Activated T-cell treated with anti-CD3 and anti-CD28 coated beads, Interleukin-2, amount 50 U/mL, for 48 hours (primary cell): ENCODE measurements around the gene TFDP3.

Source experiments
- DNase-seq, 2 experiments: peaks; one replicate each; pipeline ENCODE4 v3.0.0-alpha.2; 2020

TFDP3 gene

DNA sequence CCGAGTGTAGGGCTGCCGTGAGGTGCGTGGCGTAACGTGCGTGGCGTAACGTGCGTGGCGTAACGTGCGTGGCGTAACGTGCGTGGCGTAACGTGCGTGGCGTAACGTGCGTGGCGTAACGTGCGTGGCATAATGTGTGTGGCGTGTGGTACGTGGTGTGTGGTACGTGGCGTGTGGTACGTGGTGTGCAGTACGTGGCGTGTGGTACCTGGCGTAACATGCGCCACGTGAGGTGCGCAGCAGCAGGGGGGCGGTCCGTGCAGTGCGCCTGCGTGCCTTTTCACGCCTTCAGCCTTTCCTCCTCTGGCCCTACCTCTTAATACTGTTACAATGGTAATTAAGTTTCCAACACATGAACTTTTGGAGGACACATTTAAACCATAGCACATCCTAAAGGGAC, at the start of gene TFDP3:
TSS of gene TFDP3 (minus strand) at position 26 of the 400 bp plus-strand sequence. CDS start 95 bp downstream, outside the sequence.
- DNase-seq, result no peak

DNA sequence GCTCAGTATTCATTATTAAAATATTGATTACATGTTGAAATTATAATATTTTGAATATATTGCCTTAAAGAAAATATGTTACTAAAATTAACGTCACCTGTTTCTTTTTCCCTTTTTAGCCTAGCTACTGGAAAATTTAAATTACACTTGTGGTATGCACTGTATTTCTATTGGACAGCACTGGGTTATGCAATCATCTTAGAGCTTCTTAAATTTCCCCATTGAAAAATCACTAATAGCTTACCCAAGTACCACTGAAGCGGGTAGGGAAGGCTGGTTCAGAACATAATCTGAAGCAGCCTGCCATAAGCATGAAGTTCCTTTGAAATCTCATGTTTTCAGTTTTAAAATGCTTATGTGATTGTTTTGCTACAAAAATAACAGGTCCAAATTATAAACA, 49.5 kb upstream of the TFDP3 start:
- no peak for DNase-seq

DNA sequence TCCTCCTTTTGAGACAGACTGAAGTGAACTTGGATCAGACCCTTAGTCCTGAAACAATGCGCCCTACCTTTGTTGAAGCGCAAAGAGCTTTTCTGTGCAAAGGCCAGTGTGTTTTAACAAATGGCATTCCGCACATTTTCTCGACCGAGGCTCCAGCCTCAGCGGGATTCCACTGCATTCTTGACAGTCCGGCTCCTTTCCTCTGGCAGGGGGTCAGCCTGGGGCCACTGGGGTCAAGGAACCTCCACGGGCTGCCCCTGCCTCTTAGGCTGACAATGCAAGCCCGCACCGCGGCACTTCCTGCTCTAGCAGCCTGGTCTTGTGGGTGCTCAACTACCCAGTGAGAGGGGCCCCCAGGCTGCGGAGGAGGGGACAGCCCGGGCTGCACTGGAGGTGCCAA, 47.2 kb upstream of the TFDP3 start:
- DNase-seq, result no peak

GRCh38 chrX:133258481-133258880, 40.3 kb upstream of the TFDP3 start:
- DNase-seq, result no peak

GRCh38 chrX:133254666-133255065, 36.5 kb upstream of the TFDP3 start:
- DNase-seq, result no peak

DNA sequence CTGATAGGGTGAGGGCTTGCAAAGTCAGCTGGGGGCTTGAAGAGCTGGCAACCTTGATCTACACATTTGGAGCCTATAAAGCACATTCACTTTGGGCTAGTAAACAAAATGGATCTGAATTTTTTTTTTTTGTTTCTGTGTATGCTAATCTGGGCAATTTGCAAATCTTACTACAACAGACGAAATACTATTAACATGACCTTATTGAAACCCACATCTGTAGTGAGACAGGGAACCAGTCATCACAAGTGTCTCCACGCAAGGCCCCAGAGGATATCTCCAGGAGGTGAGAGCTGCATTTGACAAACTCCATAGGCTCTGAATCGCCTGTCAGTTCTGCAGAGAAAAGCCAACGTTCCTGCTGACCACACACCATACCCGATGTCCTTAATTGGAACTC, 33.0 kb upstream of the TFDP3 start:
- no peak for DNase-seq

- DNase-seq, result no peak
Observed at GRCh38 chrX:133250184-133251100, 32.3 kb upstream of the TFDP3 start.

- DNase-seq, result no peak
Observed at GRCh38 chrX:133249266-133250058, 31.3 kb upstream of the TFDP3 start.

DNA sequence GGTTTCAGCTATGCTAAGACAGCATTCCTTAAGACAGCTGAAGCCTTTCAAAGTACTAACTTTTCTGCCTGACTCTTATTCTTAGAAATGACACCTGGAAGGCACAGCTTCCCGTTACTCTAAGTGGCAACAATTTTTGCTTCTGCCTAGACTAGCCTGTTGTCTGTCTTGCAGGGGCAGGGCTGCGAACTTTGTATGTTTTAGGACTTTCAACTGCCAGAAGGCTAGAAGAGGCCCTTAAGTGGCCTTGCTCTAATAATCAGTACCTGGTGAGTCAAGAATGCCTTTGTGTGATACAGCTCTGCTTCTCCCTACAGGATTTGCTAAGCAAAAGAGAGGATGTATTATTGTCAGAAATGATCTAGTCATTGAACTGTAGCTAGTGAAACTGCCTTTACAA, 30.0 kb upstream of the TFDP3 start:
- DNase-seq, result no peak

DNA sequence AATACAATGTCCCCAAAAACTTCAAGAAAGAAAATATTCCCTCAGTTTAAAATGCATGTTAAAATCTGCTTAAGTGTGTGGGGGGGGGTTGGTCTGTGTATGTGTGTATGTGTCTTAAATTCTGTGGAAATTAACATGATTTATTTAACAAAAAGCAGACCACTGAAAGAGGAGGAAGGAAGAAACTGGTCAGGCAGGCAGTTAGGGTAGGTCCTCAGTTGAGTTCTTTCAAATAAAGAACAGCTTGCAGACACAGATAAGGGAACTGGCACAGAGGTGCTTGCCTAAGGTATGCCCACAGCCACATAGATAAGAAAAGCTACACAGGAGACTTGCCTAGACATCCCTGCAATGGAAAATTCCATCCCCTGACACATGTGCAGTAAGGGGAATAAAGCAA, 28.8 kb upstream of the TFDP3 start:
- no peak for DNase-seq

GRCh38 chrX:133235830-133236229, 17.7 kb upstream of the TFDP3 start:
- no peak for DNase-seq

DNA sequence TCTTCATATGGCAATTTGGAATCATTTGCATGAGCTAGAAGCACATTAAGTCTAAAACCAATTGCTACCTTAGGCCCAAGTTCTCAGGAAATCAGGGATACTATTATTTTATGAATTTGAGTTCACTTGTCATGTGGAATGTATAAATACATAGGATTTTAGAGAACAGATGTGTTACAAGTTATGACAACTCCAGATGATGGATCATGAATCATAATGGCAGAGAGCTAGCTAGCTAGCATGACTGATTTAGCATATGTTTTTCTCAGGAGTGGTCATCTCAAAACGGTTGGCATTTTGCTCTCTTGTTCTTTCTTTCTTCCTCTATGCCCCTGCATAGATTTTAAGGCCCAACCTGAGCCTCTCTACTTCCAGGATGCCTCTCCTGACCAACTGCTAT, 14.2 kb upstream of the TFDP3 start:
- DNase-seq, result no peak

DNA sequence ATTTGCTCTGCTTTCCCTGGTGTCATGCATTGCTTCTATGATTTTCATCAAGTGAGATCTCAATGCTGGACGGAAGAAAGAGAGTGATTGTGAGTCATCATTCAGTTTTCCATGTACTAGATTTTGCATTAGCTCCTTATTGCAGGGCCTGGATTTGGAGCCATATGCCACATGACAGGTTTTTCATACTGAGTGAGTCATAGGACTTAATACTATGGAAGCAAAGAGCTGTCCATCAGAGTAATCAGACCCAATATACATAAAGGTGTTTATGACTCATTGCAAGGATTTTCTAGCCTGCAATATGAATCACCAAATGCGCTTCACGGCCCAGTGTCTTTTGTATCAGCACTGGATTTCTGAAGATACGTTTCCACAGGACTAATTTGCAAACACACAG, 11.2 kb upstream of the TFDP3 start:
- DNase-seq, result no peak

GRCh38 chrX:133215747-133216146, 2.4 kb downstream of the TFDP3 start:
- no peak for DNase-seq

DNA sequence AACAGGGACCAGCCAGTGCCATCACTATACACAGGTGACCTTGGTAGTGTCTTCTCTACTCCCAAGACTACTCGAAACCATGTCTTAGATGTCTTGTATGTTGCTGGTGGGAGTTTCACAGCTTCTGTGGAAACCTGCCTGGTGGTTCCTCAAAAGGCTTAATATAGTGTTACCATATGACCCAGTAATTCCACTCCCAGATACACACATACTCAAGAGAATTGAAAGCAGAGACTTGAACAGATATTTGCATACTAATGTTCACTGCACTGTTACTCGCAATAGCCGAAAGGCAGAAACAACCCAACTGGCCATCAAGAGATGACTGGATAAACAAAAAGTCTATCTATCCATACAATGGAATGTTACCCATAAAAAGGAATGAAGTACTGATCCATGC, 3.1 kb downstream of the TFDP3 start:
- DNase-seq, result no peak

DNA sequence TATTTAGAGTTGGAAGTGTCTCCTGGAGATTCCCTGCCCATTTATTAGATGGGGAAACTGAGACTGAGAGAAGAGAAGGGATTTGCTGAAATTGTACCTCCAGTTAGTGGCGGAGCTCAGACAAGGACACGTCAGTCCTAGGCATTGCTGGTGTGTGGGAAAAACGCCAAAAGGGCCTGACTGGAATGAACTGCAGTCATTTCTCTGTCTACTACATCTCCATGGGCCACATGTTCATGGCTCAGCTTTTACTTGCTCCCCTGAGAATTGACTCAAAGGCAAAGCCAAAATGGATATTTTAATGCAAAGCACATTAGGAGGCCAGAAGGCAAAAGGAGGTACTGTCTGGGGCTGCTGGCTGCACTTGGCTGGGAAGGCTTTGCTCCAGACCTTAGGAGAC, 3.9 kb downstream of the TFDP3 start:
- no peak for DNase-seq

- no peak for DNase-seq
Observed at GRCh38 chrX:133213117-133213516, 5.0 kb downstream of the TFDP3 start.

- no peak for DNase-seq
Observed at GRCh38 chrX:133207751-133208150, 10.4 kb downstream of the TFDP3 start.

GRCh38 chrX:133191739-133192039, 26.5 kb downstream of the TFDP3 start:
- no peak for DNase-seq

DNA sequence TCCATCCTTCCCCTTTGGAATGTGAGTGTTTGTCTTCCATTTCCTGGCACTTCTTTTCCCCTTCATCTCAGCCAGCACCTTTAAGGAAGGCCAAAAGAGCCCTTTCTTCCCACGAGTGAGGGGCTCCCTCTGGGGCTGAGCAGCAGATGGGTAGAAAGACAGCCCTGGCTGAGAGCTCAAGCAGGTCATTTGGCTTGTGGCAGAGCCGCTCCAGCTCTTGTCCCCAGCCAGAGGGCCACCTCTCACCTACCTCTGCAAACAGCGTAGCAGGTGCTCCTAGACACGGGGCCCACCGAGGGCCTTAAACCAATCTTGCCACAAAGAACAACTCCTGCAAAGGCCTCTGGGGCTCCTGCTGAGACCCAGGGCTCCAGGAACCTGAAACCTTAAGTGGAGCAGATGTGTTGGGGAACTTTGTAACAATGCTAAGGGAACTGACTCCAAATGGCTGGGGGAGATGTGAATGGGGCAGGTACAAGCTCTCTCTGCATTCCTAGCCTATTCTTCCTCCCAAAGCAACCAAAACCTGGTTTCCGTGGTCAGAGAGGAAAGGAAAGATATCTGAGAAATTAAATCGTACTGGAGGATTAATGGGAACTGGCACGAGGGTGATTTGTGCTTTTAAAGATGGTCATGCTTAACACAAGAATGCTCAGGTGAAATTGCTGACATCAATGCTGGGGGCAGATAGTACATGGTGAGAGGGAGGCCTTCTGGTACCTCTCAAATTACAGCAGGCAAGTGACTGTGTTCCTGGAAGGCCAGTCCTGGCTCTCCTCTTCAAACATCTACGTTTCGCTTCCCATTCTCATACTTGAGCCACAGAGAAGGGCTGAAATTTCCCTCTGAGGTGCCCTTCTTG, 27.0 kb downstream of the TFDP3 start:
- DNase-seq, result no peak

- no peak for DNase-seq
Observed at GRCh38 chrX:133189195-133189594, 29.0 kb downstream of the TFDP3 start.

GRCh38 chrX:133188631-133189030, 29.5 kb downstream of the TFDP3 start:
- DNase-seq, result no peak

- DNase-seq, result no peak
Observed at GRCh38 chrX:133185938-133186337, 32.2 kb downstream of the TFDP3 start.
